ENCODE data around the gene HCFC2.

- TF ChIP-seq CTCF (IDR thresholded peaks at IDR 0.05) (no peak), POLR2A (IDR thresholded peaks at IDR 0.05) (no peak)
Measured at GRCh38 chr12:104063712-104064030, 660 bp upstream of the HCFC2 start.
